Sciatic nerve (tissue), 2 donors: ENCODE measurements around the gene ACIN1. TPM values are rescaled to one million over a fixed set of nuclear protein-coding genes. Genes with fewer than 3 reads are reported as not detected.

Experiments used
- ATAC-seq: fragments of 200-7000 bp; cut with Tn5 transposase; one replicate; pipeline ENCODE4 v1.9.1; 2020; ENCODE audit warnings: mild to moderate bottlenecking, moderate library complexity
- DNase-seq: peaks from one replicate; pipeline ENCODE4 v3.0.0-alpha.2; 2020; ENCODE audit warnings: low spot score
- intact Hi-C: fragments of 100-400 bp; cut with DNase I; formaldehyde crosslinking; loops from one replicate; pipeline ENCODE4 v1.14.2; 2022
- total RNA-seq: library from RNA; stranded (reverse); fragmentation: NEBNext Ultra II Directional; extraction: Animal tissue kit (Norgen Biotek cat#: 25700); gene quantifications from one replicate; pipeline ENCODE4 v1.2.1, GENCODE V29; 2021
- donor health status: DM: no; HTN: no; CAD: no.
- donor health status: DM: no; HTN: no; CAD: no.

ACIN1 gene
- total RNA-seq, 1 donor from 2014 or later: 166 TPM

DNA sequence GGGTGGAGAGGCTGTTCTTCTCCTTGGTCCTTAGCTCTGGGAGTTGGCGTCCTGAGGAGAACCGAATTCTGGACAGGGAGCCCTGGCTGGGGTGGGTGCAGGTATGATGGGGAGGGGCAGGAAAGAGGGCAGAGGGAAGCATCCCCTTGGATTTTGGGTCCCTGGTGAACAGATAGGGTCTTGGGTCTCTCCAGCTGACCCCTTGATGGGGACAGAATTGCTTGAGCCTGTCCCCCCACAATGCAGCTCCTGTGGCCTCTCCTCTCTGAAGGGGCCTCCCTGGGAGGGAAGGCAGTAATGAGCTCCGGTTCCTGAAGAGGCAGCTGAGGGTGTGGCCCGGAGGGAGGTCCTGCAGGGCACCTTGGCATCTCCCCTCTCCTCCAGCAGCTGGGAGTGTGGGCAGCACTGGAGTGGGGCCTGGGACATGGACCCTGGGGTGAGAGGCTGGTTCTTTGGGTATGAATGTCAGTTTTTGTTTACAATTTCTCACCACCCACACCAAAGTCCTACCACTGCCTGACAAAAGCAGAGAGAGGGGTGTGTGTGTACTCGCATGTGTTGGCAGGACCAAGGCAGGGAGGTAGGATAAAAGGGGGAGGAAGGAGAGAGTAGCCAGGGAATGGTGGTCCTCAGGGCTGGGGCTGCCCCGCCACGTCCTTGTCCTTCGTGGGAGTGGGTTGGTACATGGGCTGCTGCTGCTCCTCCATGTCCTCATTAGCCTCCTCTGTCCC lies 31.8 kb upstream of the ACIN1 start:
- intact Hi-C loops: loop anchor here (5.0 kb wide), 1 partner anchor 61 kb away; no protein-coding TSS in a partner anchor
- no peak for DNase-seq
- ATAC-seq: peak; percentile 9

DNA sequence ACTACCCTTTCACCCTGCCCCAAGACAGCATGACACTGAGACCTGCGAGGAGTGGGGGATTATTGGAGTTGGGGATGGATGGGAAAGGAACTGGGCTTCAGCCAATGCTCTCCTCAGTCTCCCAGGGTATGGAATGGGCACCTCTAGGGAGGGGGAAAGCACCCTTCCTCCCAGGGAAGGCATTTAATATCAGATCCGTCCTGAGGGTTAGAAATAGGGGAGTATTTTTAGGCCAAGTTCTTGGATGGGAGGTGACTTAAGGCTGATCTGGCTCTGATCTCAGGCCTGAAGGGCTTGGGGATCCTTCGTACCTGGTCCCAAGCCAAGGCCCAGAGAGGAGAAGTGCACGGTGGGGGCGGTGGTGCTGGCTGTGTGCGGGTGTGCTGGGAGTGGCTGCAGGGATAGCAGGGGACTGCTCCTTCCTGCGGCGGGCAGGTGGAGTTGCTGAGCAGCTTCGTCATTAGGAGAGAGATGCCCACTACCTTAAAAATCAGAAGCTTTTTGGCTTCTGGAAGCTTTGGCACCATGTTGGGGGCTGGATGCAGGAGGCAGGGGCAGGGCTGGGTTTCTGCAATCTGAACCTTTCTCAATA lies 31.1 kb upstream of the ACIN1 start:
- no peak for DNase-seq
- intact Hi-C loops: loop anchor here (5.0 kb wide), 1 partner anchor 61 kb away; no protein-coding TSS in a partner anchor
- ATAC-seq: peak; percentile 45

DNA sequence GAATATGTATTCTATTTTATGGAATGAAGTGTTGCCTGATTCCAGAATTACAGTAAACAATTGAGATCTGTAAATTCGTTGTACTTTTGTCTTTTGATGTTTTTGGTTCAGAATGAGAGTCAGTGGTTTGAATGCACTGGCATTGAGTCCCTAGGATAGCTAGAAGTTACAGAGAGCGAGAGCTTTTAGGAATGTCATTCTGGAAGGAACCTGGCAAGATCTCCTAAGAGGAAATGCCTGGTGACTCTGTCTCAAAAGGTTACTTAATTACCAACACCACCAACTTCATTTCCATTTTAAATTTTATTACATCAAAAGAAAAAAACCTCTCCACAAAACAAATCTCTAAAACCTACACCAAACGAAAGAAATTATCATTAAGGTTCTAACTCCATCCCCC lies 30.1 kb upstream of the ACIN1 start:
- ATAC-seq: no peak
- intact Hi-C loops: loop anchor here (5.0 kb wide), 1 partner anchor 62 kb away; no protein-coding TSS in a partner anchor
- DNase-seq: no peak

DNA sequence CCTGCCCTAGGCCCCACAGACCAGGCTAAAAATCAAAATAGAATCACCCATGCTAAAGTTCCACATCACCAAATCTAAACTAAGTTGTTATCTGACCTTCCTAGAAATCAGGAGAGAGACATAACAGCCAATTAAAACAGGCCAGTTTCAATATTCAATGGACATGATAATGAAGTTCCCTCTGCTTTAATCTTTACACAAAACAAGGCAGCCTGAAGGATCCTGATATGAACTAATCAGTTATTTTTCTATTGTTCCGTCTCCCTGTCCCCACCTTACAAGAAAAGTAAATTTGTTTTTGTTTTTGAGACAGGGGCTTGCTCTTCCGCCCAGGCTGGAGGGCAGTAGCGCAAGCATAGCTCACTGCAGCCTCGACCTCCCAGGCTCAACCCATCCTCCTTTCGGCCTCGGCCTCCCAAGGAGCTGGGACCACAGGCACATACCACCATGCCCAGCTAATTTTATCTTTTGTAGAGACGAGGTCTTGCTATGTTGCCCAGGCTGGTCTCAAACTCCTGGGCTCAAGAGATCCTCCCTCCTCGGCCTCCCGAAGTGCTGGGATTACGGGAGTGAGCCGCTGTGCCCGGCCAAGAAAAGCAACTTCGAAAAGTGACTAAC lies 29.5 kb upstream of the ACIN1 start:
- ATAC-seq (no peak), DNase-seq (no peak)
- intact Hi-C loops: no loop called here

DNA sequence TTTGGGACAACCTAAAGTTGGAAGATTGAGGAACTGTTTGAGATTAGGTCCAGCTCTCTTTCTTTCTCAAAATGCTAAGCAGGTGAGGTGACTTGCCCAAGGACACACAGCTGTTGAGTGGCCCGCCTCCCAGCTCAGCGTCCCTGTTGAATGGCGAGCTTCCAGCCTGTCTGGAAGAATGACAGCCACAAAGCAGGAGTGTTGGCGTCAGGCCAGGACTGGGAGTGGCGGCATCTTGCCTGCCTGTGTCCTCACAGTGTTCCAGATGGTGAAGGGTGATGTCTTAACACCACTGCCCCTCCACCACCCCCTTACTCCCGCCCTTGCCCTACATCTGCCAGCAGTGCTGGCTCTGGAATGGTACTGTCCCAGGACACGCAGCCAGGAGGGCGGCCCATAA lies 28.5 kb upstream of the ACIN1 start:
- intact Hi-C loops: no loop called here
- no peak for ATAC-seq

DNA sequence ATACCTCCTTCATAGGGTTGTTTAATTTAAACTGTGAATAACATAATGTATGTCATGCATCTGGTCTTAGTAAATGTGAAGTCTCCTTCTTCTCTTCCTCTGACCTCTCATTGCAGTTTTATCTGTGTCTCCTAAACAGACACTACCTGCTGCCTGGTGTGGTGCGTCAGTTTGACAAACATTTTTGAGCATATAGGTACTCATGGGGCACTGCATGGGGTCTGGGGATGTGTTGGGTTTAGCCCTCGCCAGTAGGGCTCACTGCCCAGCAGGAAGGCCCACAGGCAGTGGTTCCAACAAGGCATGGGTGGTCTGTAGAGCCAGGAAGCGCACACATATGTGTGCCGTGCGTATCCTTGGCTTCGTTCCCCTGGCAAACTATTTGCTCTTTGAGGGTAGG lies 27.1 kb upstream of the ACIN1 start:
- ATAC-seq: no peak

More for the DNA sequence above, 28.5 kb upstream of the ACIN1 start:
- no peak for DNase-seq

DNA sequence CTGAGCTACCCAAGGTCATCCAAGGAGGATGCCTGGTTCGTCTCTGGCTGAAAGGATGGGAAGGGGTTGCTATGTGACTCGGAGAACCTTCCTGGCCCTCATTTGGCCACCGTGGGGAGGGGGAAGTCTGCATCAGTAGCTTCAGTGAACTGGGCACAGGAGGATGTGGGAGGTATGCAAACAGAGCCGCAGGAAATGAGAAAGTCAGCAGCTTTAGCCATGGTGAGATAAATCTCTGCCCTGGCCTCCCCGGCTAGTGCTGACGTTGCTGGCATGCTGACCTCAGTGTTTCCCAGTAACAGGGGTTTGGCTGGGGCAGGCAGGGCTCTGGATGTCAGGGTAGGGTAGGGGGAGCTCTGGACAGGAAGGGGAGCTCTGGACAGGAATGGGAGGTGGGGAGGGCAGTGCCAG lies 26.4 kb upstream of the ACIN1 start:
- DNase-seq (no peak), ATAC-seq (peak; percentile 23)
- intact Hi-C loops: no loop called here

More for the DNA sequence above, 27.1 kb upstream of the ACIN1 start:
- intact Hi-C loops: no loop called here
- no peak for DNase-seq

DNA sequence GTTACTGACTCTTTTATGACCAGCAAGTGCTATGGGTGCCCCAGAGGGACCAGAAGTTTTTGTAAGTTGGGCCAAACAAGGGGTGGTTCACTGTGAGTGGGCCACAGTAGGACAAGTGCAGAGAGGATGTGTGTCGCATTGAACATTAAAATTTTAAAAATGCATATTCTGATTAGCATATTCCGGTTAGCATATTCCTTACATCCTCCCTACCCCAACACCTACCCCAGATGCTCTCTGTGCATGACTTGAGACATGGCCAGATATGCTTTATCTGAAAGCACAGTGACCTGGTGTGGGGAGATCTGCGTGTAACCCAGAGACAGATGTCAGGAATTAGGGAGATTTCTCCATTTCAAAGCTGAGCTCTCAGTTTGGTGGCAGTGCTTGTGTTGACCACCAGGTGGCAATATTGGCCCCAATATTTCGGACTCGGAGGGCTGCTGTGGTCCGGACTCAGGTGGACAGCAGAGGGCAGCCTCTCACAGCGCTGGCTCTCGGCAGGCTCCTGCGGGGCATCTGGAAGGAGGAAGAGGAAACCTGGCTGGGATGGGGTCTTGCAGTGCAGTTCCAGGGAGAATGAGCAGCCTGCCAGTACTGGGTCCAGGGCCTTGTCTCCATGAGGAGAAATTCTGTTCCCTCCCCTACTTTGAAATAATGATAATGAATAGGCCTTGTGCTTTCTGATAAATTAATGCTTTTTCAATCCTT lies 25.8 kb upstream of the ACIN1 start:
- intact Hi-C loops: no loop called here

DNA sequence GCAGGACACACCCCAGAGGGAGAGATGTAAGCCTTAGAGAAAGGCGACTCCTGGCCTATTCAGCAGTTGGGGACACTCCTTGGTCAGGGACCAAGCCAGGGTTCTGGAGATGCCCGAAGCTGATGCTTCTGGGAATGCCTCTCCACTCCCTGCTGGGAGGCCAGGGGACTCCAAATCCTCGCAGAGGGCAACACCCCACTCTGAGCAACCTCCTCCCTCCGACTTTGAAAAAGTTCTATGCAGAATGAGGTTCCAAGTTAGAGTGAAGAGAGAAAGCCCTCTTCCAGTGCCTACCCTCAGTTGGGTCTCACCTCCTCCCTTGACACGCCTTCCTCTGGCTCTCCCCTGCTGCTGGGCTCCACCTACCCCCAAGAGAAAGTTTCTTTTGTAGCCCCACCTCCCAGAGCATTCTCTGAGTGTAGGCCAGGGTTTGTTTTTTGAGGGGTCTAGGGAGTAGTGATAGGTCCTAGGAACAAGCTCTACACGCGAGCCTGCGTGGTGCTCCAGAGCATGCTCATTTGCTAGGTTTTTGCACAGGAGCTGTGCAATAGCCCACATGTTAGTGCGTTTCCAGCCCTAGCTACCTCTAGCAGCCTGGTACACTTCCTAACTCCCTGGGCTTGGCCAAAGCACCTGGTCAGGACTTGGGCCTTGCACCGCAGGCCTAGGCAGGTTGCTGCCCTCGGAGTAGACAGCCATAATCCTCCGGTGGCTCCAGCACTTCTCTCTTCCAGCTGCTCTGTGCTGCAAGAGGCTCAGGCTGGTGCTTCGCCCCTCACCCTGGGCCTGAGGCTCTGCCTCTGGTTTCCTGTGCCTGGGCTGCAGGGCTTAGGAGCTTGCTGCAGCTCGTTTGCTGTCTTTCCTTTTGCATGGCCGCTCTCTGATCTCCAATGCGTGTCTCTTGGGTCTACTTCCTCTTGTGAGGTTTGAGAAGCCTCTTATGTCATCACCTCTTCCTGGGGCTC lies 24.7 kb upstream of the ACIN1 start:
- DNase-seq (no peak), ATAC-seq (no peak)
- intact Hi-C loops: no loop called here

More for the DNA sequence above, 25.8 kb upstream of the ACIN1 start:
- DNase-seq (peak; percentile 94), ATAC-seq (peak; percentile 90)

DNA sequence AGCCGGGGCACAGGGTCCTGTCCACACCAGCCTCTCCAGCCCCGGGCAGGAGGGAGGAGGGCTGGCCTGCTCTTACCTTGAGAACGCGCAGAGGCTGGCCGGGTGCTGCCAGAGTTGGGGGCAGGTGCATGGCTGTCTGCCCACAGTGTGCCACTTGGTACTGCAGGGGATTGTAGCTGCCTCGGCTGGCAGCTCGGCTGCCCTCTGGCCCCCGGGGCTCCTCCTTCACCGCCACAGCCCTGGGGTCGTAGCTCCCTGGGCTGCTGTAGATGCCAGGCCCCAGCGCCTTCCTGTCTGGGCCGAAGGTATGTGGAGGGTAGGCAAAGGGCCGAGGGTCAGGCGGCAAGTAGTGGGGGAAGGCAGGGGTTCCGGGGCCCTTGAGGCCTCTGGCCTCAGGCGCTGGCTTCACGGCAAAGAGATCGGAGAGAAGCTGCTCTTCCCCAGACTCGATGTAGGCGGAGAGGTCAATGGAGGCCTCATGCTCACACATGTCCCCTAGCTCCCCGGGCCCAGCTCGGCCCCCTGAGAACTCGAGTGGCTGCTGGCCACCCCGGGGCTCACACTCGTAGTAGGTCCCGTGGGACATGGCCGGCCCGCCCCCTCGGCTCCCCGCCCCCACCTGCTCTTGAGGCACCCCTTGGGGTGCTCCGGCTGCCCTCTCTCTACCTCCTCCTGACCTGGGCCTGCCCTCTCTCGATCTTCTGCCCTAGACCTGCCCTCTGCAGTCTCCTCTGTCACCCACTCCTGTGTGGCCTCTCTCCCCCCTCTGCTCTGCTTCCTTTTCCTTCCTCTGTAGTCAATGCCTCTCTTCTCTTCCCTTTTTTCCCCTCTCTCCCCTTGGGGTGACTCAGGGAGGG lies 23.8 kb upstream of the ACIN1 start, which contains the start of gene CEBPE:
CEBPE (minus strand) TSS at position 750 of the 857 bp plus-strand sequence; CDS start at position 586, 164 bp downstream.
- ATAC-seq (no peak), DNase-seq (no peak)
- intact Hi-C loops: no loop called here

DNA sequence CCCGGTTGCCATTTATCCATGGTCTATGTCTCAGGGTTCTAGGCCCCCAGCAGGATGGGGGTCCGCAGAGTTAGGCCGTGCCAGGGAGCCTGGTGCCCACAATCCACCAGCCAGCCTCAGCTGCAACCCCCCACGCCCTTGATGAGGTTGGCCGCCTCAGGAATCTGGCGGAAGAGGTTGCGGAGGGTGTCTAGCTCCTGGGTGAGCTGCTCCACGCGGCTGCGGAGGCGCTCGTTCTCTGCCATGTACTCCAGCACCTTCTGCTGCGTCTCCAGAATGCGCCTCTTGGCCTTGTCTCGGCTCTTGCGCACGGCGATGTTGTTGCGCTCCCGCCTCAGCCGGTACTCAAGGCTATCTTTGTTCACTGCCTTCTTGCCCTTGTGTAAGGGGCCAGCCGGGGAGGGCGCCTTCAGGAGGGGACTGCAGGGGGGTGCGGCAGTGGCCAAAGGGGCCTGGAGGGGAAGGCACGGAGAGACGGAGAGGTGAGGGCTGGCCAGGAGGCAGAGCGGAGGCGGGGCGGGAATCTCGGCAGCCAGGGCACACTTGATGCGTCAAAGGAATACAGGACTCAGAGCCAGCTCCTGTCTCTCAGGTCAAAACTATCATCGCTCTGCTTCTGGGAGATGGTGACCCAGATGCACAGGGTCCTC lies 22.6 kb upstream of the ACIN1 start:
- intact Hi-C loops: no loop called here
- no peak for ATAC-seq
- no peak for DNase-seq

DNA sequence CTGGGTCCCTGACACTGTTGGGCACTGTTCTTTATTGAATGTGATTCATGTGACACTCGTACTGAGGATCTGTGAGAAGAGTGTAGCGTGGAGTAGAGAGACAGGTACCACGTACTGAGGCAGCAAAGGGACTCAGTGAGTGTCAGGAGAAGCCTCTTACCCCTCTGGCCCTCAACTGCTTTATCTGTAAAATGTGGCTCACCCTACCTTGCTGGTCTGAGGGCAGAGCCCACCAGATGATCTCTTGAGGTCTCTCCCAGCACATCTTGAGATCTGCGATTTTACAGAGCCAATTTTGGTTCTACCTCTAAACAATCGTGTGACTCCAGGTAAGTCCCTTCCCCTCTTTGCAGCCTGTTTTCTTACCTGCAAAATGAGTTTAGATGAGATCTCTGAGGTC lies 21.0 kb upstream of the ACIN1 start:
- no peak for ATAC-seq
- intact Hi-C loops: no loop called here
- no peak for DNase-seq

DNA sequence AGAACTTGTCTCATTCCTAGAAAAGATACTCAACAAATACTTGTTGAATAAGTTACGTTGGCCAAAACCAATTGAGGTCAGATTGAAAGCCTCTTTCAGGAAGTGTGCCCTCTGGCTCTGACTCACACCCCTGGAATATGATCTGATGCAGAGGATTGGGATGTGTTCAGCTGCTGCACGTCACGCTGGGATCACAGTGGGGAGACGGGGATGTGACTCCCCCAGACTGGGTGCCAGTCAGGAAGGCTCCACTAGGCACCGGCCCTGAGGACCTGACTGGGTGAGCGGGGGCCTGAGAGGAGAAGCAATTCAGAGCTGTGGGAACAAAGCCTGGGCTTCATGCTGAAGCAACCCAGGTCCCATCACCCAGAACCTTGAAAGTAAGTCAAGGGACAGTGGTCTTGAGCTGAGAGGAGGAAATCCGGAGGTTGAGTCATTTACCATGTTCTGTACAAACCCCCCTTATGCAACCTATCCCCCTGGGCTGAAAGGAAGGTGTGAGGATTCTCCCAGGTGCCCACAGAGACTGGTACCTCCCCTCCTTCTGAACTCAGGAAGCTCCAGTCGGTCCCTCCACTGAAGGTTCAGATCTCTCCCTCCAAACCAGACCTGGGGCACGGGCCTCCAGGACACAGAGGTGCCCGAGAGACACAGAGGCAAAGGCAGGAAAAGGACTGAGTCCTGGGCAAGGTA lies 20.2 kb upstream of the ACIN1 start:
- ATAC-seq: peak; percentile 53

DNA sequence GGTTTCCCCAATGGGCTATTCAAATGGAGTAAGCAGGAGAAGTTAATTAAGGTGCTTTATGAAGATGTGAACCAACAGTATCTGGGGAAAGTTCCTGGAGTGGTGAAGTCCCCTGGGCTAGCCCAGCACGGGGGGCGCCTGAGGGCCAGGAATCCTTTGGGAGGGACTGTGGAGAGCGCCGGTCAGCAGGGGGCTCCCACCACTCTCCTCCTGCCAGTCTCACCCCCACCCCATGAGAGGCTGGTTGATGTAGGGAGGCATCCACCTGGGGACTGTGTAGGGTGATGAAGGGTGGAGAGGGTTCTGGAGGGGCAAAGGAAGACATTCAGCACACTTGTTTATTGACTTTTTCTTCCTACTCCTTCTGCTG lies 19.7 kb upstream of the ACIN1 start:
- ATAC-seq: peak; percentile 14
- no peak for DNase-seq
- intact Hi-C loops: no loop called here

More for the DNA sequence above, 20.2 kb upstream of the ACIN1 start:
- no peak for DNase-seq
- intact Hi-C loops: no loop called here

DNA sequence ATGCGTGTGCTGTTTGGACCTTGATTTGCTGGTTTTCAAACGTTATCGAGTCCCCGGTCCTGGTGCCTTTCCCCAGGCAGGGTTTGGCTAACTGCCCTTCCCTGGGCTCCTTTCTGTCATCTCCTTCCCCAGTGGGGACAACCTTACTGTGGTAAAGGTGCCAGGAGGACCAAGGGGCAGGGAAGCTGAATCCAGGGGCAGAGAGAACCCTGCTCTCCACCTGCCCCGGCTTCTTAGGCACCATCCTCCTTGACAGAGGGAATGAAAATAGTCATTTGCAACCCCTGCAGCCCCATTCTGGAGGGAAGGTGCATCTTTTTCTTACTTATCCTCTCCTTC lies 19.2 kb upstream of the ACIN1 start:
- ATAC-seq (no peak), DNase-seq (no peak)
- intact Hi-C loops: no loop called here

DNA sequence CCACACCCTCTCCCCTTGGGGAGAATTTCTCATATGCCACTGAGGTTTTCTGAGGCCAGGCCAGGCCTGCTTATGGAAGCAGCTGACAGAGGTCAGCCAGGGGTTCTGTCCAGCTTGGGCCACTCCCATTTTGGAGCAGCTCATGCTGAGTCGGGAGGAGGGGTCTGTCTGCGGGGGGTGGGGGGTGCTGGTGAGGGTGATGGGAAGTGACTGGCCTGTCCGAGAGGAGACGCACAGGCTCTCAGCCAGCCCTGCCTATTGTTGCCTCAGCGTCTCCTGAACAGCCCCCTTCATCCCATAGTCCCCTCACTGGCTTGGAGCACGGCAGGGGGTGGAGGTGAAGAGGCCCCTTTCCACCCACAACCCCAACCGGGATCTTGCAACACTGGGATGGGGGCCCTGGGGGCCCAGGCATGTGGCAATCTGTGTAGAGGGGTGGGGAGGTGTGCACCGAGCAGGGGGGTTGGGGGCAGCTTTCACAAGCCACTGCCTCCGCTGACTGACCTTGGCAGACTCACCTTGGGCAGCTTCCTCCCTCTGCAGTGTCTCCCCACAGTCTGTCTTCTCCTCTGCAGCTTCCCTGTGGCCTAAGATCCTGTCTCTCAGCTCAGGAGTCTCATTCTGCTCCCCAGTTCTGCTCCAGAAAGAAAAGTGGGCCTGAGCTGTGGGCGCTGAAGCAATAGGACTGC lies 18.6 kb upstream of the ACIN1 start:
- intact Hi-C loops: no loop called here
- ATAC-seq: no peak
- no peak for DNase-seq
